ENCODE results near the gene CTSE.

Gene CTSE

DNA sequence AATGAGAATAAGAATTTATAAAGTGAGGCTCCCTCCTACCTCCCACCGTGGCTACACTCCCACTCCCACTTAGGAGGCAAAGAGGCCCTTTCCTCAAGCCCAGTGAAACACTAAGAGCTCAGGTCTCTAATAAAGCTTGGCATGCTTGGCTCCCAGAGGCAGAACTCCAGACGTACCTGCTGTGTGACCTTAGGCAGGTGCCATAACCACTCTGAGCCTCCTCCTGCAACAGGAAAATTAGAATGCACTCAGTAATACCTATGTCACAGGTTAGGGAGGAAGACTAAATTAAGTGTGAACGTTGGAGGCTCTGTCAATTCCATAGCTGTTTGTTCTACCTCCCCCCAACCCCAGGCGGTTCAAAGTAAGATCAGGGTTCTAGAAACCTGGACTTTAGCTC, 63.9 kb downstream of the CTSE start:
- Histone ChIP-seq H3K4me3 (replicated peaks; ENCODE audit: low read depth, low read length) (no peak overlapping the region), H3K27me3 (replicated peaks; ENCODE audit: control insufficient read depth, insufficient read depth, low read length) (no peaks in the 10 kb centered on the region; the same call in 1 of the 2 replicates), H3K36me3 (ENCODE audit: control insufficient read depth, insufficient read depth, low read length) (no peaks in the 10 kb centered on the region)
- TF ChIP-seq, protein P1, sequence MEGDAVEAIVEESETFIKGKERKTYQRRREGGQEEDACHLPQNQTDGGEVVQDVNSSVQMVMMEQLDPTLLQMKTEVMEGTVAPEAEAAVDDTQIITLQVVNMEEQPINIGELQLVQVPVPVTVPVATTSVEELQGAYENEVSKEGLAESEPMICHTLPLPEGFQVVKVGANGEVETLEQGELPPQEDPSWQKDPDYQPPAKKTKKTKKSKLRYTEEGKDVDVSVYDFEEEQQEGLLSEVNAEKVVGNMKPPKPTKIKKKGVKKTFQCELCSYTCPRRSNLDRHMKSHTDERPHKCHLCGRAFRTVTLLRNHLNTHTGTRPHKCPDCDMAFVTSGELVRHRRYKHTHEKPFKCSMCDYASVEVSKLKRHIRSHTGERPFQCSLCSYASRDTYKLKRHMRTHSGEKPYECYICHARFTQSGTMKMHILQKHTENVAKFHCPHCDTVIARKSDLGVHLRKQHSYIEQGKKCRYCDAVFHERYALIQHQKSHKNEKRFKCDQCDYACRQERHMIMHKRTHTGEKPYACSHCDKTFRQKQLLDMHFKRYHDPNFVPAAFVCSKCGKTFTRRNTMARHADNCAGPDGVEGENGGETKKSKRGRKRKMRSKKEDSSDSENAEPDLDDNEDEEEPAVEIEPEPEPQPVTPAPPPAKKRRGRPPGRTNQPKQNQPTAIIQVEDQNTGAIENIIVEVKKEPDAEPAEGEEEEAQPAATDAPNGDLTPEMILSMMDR (IDR thresholded peaks at IDR 0.05; ENCODE audit: insufficient read depth, low read length, poor library complexity, severe bottlenecking): no peak
- no peak for DNase-seq (ENCODE audit: extremely low read depth, insufficient read length)
